Measurements from ENCODE around the gene RBFOX1. TPM values are rescaled to one million over a fixed set of nuclear protein-coding genes. Genes with fewer than 3 reads are reported as not detected.

RBFOX1 gene
- total RNA-seq, 4 donors from 2014 or later, result 0.40 to 0.98 TPM; not detected in 2

GRCh38 chr16:7419441-7419840, 86.8 kb downstream of the RBFOX1 start:
- H3K4me1 ChIP-seq, result no peaks in the 10 kb centered on the region
- H3K9me3 ChIP-seq, result no peaks in the 10 kb centered on the region
- H3K27ac ChIP-seq, result no peak overlapping the region
- TF ChIP-seq CTCF (IDR thresholded peaks at IDR 0.05) (no peak), POLR2A (IDR thresholded peaks at IDR 0.05) (no peak)
- 56 to 60% methylated on average over 9 of the region's 9 CpGs for WGBS, 2 donors
- H3K36me3 ChIP-seq, result no peaks in the 10 kb centered on the region
- DNase-seq, result no peak
- H3K4me3 ChIP-seq (replicated peaks in 1 of 3), result no peak overlapping the region
- no peaks in the 10 kb centered on the region for H3K27me3 ChIP-seq
- intact Hi-C loops (cut with DNase I), result no loop called here

GRCh38 chr16:7420079-7420478, 87.4 kb downstream of the RBFOX1 start:
- no peak overlapping the region for H3K27ac ChIP-seq
- intact Hi-C loops (cut with DNase I), result no loop called here
- H3K9me3 ChIP-seq, result no peaks in the 10 kb centered on the region
- no peaks in the 10 kb centered on the region for H3K36me3 ChIP-seq
- TF ChIP-seq CTCF (IDR thresholded peaks at IDR 0.05) (no peak), POLR2A (IDR thresholded peaks at IDR 0.05) (no peak)
- H3K4me1 ChIP-seq, result no peaks in the 10 kb centered on the region
- no peak for DNase-seq
- no peak overlapping the region for H3K4me3 ChIP-seq (replicated peaks in 1 of 3)
- no peaks in the 10 kb centered on the region for H3K27me3 ChIP-seq
- WGBS, 2 donors, result 42 to 50% methylated on average over 6 of the region's 6 CpGs

GRCh38 chr16:7420843-7421242, 88.2 kb downstream of the RBFOX1 start:
- no peaks in the 10 kb centered on the region for H3K36me3 ChIP-seq
- H3K4me3 ChIP-seq (replicated peaks in 1 of 3), result no peak overlapping the region
- no peak for TF ChIP-seq POLR2A (IDR thresholded peaks at IDR 0.05)
- TF ChIP-seq CTCF (IDR thresholded peaks at IDR 0.05), result no peak
- DNase-seq, result no peak
- WGBS, 2 donors, result 92 to 94% methylated on average over 6 of the region's 6 CpGs
- intact Hi-C loops (cut with DNase I), result no loop called here
- H3K27ac ChIP-seq, result no peak overlapping the region
- H3K9me3 ChIP-seq, result no peaks in the 10 kb centered on the region
- H3K27me3 ChIP-seq, result no peaks in the 10 kb centered on the region
- no peaks in the 10 kb centered on the region for H3K4me1 ChIP-seq

- intact Hi-C loops (cut with DNase I), result no loop called here
- Histone ChIP-seq H3K4me3 (replicated peaks in 1 of 3) (no peak overlapping the region), H3K36me3 (no peaks in the 10 kb centered on the region), H3K27ac (no peak overlapping the region), H3K4me1 (no peaks in the 10 kb centered on the region), H3K9me3 (no peaks in the 10 kb centered on the region), H3K27me3 (no peaks in the 10 kb centered on the region)
- TF ChIP-seq CTCF (IDR thresholded peaks at IDR 0.05) (no peak), POLR2A (IDR thresholded peaks at IDR 0.05) (no peak)
- 73 to 74% methylated on average over 5 of the region's 5 CpGs for WGBS, 2 donors
- no peak for DNase-seq
These were observed 88.9 kb downstream of the RBFOX1 start for GRCh38 chr16:7421578-7421977.

- no peak for TF ChIP-seq POLR2A (IDR thresholded peaks at IDR 0.05)
- no peaks in the 10 kb centered on the region for H3K9me3 ChIP-seq
- no peak overlapping the region for H3K27ac ChIP-seq
- no peak for DNase-seq
- H3K36me3 ChIP-seq, result no peaks in the 10 kb centered on the region
- 81 to 87% methylated on average over 21 of the region's 21 CpGs for WGBS, 2 donors
- no peak overlapping the region for H3K4me3 ChIP-seq (replicated peaks in 1 of 3)
- intact Hi-C loops (cut with DNase I), result no loop called here
- no peaks in the 10 kb centered on the region for H3K4me1 ChIP-seq
- no peaks in the 10 kb centered on the region for H3K27me3 ChIP-seq
These were observed 89.6 kb downstream of the RBFOX1 start for GRCh38 chr16:7422036-7422888.
